HG03064 (cell line): ENCODE data around the gene NUBPL.

Experiments
- ATAC-seq: cut with Tn5 transposase; IDR thresholded peaks from one replicate; pipeline ENCODE4 v1.9.1; 2021; ENCODE audit warnings: low read depth; ENCODE audit not compliant: unreplicated experiment

NUBPL gene

DNA sequence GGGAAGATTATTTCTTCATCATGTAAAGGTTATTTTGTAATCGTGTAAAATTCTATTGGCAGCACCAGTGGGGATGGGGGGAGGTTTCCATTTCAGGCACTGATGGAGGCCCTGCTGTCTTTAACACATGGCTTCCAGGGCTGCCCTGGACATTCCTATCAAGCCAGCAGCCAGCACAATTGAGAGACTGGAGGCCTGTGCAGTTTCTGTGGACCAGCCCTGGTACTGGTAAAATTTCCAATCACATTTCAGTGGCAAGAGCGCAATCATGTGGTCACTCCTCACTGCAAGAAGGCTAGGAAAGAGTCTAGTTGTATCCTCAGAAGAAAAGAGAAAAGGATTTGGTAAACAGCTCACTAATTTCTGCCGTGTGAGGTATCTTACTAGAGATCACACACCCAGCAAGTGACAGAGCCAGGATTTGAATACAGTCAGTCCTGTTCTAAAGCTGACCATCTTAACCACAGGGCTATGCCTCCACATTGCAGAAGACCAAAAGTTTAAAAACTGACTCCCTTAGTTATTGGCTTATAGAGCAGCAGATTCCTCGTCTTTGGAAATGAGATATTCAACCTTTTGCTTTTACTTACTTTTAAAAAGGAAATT is 336.5 kb downstream of the NUBPL start:
- ATAC-seq, result no peak

DNA sequence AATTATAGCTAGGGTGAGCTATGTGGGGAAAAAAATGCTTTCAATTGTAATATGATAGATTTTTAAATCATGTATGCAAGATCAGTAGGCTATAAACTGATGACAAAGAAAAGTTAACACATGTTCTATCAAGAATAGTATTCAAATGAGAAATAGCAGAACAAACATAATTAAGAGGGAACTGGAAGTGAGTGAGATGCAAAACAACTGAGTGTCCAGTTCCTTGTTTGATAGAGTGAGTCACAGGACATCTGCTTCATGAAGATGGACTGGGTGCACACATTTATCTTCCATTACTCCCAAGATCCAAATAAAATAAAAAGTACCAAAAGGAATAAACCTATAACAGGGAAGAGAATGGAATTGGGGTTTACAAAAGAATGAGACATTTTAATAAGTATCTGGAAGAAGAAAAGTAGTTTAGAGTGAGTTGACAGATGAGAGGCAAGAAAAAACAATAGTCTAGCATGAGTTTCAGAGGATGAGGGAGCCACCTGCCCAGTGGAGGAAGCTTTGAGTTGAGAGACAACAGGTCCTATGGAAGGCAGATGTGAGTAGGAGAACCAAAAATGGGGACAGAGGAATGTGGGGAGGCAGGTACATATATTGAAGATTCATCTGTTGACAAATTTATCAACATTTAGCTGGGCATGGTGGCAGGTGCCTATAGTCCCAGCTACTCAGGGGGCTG is 337.8 kb downstream of the NUBPL start:
- ATAC-seq, result no peak

DNA sequence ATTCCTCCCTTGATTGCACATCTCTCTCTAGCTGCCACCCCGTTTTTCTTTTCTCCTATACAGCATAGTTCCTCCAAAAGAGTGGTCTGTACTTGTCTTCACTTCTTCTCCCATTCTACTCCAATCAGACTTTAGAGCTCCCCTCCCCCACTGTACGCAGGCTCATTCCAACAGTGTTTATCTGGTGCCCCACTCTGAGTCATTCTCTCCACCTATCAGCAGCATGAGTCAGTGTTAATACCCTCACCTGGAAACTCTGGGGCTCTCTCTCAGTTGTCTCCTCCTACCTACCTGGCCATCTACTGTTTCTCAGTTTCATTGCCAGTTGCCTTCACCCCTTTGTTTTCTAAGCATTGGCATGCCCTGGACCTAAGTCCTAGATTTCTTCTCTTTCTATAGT is 340.8 kb downstream of the NUBPL start:
- no peak for ATAC-seq

DNA sequence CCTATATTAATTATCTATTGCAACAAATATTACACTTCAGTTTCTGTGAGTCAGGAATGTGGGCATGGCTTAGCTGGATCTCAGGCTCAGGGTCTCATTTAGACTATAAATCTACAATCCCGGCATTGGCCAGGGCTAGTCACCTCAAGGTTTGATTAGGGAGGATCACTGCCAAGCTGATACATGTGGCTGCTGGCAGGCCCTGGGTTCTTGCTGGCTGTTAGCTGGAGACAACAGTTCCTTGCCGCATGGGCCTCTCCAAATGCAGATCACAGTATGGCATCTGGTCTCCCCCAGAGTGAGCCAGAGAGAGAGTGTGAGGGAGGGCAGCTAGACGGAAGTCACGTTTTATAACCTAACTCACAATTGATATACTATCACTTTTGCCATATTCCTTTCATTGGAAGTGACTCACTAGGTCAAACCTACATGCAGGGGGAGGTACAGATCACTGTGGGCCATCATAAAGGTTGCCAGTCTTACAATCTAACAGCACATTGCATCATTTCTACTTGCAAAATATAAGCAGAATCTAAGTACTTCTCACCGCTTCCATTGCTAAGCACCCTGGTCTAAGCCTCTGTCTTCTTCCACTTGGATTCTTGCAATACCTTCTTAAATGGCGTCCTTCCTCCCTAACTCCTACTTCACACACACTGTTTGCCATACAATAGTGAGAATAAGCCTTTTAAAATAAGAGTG is 341.9 kb downstream of the NUBPL start:
- no peak for ATAC-seq

DNA sequence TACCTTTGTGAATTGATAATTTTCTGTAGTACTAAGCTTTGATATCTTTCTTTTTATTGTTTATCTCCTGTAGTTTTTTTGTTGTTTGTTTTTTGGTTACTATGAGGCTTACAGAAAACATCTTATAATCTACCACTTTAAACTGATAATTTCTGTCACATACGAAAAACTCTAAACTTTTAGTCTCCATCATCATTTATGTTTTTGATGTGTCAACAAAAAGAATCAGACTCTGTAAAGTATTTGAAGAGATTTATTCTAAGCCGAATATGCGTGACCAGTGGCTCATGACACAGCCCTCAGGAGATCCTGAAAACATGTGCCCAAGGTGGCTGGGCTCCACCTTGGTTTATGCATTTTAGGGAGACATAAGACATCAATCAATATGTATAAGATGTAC is 348.8 kb downstream of the NUBPL start:
- no peak for ATAC-seq
